Endothelial cell (in vitro differentiated cells): ENCODE data around the gene RNF123. TPM values are rescaled to one million over a fixed set of nuclear protein-coding genes. Genes with fewer than 3 reads are reported as not detected.

Source experiments
- DNase-seq: peaks from one replicate; pipeline ENCODE4 v3.0.0; 2021; ENCODE audit warnings: low spot score
- H3K27ac Mint-ChIP-seq: one replicate; pipeline ENCODE4 v1.8.0; 2021; ENCODE audit warnings: mixed read lengths, inconsistent platforms; ENCODE audit not compliant: unreplicated experiment
- H3K27me3 Mint-ChIP-seq: one replicate; pipeline ENCODE4 v1.8.0; 2021; ENCODE audit warnings: mild to moderate bottlenecking, moderate library complexity, mixed read lengths, inconsistent platforms; ENCODE audit not compliant: unreplicated experiment
- H3K36me3 Mint-ChIP-seq: one replicate; pipeline ENCODE4 v1.8.0; 2021; ENCODE audit warnings: mild to moderate bottlenecking, low read depth, mixed read lengths, inconsistent platforms; ENCODE audit not compliant: unreplicated experiment
- H3K4me1 Mint-ChIP-seq: one replicate; pipeline ENCODE4 v1.8.0; 2021; ENCODE audit warnings: mild to moderate bottlenecking, mixed read lengths, inconsistent platforms; ENCODE audit not compliant: unreplicated experiment
- H3K4me3 Mint-ChIP-seq: one replicate; pipeline ENCODE4 v1.8.0; 2021; ENCODE audit warnings: mild to moderate bottlenecking, mixed read lengths, inconsistent platforms; ENCODE audit not compliant: unreplicated experiment
- H3K9me3 Mint-ChIP-seq: one replicate; pipeline ENCODE4 v1.8.0; 2021; ENCODE audit warnings: mixed read lengths, inconsistent platforms; ENCODE audit not compliant: unreplicated experiment
- total RNA-seq: library from RNA; stranded (reverse); fragmentation: NEBNext Ultra II Directional; extraction: Animal tissue kit (Norgen Biotek cat#: 25700); gene quantifications from one replicate; pipeline ENCODE4 v1.2.1, GENCODE V29; 2021; ENCODE audit not compliant: unreplicated experiment
- TF ChIP-seq, protein P1 (sequence below): fragments of 200-600 bp; sonication (generic); IDR thresholded peaks from one replicate; pipeline ENCODE4 v1.5.0; 2021; ENCODE audit warnings: antibody characterized with exemption; ENCODE audit not compliant: unreplicated experiment

RNF123 gene
- total RNA-seq, 1 donor from 2014 or later: 42.3 TPM

DNA sequence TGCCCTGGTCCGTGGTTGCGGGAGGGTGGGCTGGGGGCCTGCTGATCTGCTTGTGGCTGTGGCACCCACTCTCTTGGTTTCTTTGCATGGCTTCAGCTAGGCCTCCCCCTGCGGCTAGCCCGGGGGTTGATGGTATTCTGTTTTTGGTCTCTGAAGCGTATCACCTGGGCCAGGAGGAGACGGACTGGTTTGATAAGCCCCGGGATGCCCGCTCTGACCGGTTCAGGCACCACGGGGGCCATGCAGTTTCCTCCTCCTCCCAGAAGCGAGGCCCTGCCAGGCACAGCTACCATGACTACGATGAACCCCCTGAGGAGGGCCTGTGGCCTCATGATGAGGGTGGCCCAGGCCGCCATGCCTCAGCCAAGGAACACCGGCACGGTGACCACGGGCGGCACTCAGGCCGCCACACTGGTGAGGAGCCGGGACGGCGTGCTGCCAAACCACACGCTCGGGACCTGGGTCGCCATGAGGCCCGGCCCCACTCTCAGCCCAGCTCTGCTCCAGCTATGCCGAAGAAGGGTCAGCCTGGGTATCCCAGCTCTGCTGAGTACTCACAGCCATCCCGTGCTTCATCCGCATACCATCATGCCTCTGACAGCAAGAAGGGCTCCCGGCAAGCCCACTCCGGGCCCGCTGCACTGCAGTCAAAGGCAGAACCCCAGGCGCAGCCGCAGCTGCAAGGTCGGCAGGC lies 26.5 kb upstream of the RNF123 start:
- TF ChIP-seq, protein P1, sequence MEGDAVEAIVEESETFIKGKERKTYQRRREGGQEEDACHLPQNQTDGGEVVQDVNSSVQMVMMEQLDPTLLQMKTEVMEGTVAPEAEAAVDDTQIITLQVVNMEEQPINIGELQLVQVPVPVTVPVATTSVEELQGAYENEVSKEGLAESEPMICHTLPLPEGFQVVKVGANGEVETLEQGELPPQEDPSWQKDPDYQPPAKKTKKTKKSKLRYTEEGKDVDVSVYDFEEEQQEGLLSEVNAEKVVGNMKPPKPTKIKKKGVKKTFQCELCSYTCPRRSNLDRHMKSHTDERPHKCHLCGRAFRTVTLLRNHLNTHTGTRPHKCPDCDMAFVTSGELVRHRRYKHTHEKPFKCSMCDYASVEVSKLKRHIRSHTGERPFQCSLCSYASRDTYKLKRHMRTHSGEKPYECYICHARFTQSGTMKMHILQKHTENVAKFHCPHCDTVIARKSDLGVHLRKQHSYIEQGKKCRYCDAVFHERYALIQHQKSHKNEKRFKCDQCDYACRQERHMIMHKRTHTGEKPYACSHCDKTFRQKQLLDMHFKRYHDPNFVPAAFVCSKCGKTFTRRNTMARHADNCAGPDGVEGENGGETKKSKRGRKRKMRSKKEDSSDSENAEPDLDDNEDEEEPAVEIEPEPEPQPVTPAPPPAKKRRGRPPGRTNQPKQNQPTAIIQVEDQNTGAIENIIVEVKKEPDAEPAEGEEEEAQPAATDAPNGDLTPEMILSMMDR: no peak
- H3K27me3 Mint-ChIP-seq: peaks cover 8% of the 10 kb centered on the region
- H3K4me1 Mint-ChIP-seq: peaks cover 8% of the 10 kb centered on the region
- H3K27ac Mint-ChIP-seq: no peak overlapping the region
- no peak for DNase-seq
- no peaks in the 10 kb centered on the region for H3K9me3 Mint-ChIP-seq
- H3K4me3 Mint-ChIP-seq: no peak overlapping the region
- H3K36me3 Mint-ChIP-seq: peaks cover 3% of the 10 kb centered on the region

DNA sequence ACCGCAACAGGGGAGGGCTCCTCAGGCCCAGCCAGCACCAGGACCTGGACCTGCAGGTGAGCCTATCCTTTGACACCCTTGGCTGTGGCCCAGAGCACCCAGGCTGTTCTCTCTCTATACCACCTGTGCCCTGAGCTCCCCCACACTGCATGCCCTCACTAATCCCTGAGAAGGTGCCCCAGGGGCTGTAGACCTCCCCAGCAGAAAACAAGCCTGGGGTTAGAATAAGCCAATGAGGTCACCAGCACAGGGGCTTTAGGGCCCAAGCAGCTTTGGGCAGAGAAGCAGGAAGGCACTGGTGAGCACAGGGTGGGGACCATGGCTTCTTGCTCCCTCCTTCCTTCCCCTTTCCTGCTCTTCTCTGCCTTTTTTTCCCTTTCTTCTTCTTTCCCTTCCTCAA lies 25.5 kb upstream of the RNF123 start:
- Mint-ChIP-seq H3K36me3 (peaks cover 3% of the 10 kb centered on the region), H3K4me3 (no peak overlapping the region), H3K27ac (no peak overlapping the region), H3K9me3 (no peaks in the 10 kb centered on the region), H3K4me1 (peaks cover 8% of the 10 kb centered on the region), H3K27me3 (peaks cover 10% of the 10 kb centered on the region)
- TF ChIP-seq, protein P1: no peak
- DNase-seq: no peak

GRCh38 chr3:49664300-49664699 lies 25.1 kb upstream of the RNF123 start:
- no peak overlapping the region for H3K27ac Mint-ChIP-seq
- no peak overlapping the region for H3K4me3 Mint-ChIP-seq
- H3K9me3 Mint-ChIP-seq: no peaks in the 10 kb centered on the region
- H3K36me3 Mint-ChIP-seq: peaks cover 3% of the 10 kb centered on the region
- peaks cover 9% of the 10 kb centered on the region for H3K27me3 Mint-ChIP-seq
- TF ChIP-seq, protein P1: no peak
- H3K4me1 Mint-ChIP-seq: peaks cover 8% of the 10 kb centered on the region
- no peak for DNase-seq

DNA sequence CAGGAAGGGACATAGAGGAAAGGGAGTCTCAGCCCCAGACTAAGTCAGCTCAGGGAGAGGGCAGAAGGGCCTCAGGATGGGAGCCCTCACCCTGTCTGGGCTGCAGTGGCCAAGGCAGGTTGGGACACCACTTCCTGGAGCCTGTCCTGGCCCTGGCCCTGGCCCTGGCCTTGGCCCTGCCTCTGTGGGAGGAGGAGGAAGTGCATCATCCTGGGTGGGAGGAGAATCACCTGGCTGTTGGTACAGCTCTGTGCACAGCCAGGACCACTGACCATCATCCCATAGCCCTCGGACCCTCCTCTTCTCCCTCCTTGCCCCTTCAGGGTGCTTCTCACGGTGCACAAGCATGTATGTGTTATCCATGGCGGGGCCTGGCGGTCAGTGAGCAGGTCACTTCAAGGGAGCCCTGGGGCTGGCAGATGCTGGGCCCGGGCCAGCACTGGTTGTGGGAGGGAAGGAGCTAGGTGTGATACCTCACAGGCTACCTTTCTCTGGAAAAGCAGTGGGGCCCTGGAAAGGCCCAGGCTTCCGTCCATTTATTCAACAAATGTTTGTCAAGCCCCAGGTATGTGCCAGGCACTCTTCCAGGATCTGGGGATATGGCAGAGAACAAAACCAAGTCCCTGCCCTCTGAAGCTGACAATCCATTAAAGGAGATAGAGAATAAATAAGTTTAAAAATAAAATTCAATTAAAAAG lies 23.4 kb upstream of the RNF123 start:
- Mint-ChIP-seq H3K27me3 (peaks cover 9% of the 10 kb centered on the region), H3K4me1 (peaks cover 8% of the 10 kb centered on the region), H3K27ac (no peak overlapping the region), H3K4me3 (no peak overlapping the region), H3K9me3 (no peaks in the 10 kb centered on the region), H3K36me3 (peaks cover 3% of the 10 kb centered on the region)
- DNase-seq: no peak
- TF ChIP-seq, protein P1: no peak

DNA sequence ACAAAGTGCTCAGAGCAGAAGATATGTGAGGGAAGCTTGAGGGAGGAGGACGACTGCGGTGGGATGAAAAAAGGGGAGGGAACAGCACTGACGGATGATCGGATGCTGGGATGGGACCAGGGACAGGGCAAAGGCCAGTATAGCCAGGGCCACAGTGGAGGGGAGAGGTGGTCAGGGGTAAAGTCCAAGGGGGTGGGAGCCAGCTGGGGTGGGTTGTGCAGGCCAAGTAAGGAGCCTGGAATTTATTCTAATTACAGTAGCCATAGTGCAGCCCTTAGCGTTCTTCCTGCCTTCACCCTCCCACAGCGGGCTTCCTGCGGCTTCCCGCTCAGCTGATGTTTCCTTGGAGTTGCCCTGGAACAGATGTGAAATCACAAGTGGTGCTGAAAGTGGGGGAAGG lies 22.8 kb upstream of the RNF123 start:
- no peak overlapping the region for H3K27ac Mint-ChIP-seq
- DNase-seq: no peak
- TF ChIP-seq, protein P1: no peak
- no peaks in the 10 kb centered on the region for H3K9me3 Mint-ChIP-seq
- peaks cover 11% of the 10 kb centered on the region for H3K27me3 Mint-ChIP-seq
- H3K36me3 Mint-ChIP-seq: peaks cover 3% of the 10 kb centered on the region
- H3K4me1 Mint-ChIP-seq: peaks cover 10% of the 10 kb centered on the region
- no peak overlapping the region for H3K4me3 Mint-ChIP-seq
